GM19239 (cell line): ENCODE results near the gene SLC25A31.

Experiments
- DNase-seq: peaks from one replicate; pipeline ENCODE4 v3.0.0; 2011; ENCODE audit warnings: low spot score; ENCODE audit not compliant: insufficient read length
- FAIRE-seq: peaks from 2 replicates; lab custom pipeline; 2011; peaks lifted over from hg19 to GRCh38; lab: Jason Lieb, UNC

SLC25A31 gene

GRCh38 chr4:127730142-127730913 lies at the start of gene SLC25A31:
Gene SLC25A31, plus strand, starts transcription at chr4:127730400. Its CDS starts 146 bp downstream, at chr4:127730546.
- FAIRE-seq (no peak), DNase-seq (no peak)

- FAIRE-seq, result no peak
- DNase-seq, result no peak
Observed at GRCh38 chr4:127685292-127685691, 44.9 kb upstream of the SLC25A31 start.

DNA sequence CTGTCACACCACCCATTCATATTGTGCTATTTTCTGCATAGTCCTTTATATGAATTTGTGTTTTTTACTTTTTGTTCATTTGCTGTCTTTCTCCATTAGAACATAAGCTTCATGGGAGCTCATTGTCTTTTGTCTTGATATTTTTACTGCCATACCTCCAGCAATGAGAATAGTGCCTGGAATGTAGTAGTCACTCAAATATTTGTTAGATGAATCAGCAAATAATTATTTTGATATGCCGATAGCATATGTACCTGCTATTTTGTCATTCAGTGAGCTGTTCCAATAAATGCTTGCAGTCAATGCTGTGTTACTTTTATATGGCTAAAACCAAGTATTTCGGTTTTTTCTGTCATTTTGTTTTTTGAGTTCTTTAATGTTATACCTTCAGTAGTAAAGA lies 43.5 kb upstream of the SLC25A31 start:
- DNase-seq, result no peak
- FAIRE-seq, result no peak

- no peak for FAIRE-seq
- DNase-seq, result no peak
Observed at GRCh38 chr4:127687580-127687979, 42.6 kb upstream of the SLC25A31 start.

DNA sequence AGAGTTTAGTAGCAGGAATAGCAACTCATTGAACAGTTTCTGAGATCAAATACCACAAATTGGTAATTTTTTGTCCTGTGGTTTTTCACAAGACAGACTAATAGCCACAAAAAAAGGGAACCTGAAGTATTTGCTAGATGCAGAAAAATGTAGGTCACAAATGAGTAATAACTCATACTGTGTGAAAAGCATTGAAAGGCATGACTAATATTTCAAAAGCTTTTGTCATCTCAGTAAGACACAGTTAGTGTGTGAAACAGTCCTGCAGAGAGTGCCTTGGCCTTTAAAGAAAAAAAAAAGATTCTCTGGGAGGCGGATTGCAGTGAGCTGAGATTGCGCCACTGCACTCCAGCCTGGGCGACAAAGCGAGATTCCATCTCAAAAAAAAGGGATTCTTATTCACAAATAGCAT lies 31.4 kb upstream of the SLC25A31 start:
- FAIRE-seq (peak; percentile 58), DNase-seq (no peak)

- DNase-seq, result no peak
- FAIRE-seq, result no peak
Observed at GRCh38 chr4:127708985-127709384, 21.2 kb upstream of the SLC25A31 start.

DNA sequence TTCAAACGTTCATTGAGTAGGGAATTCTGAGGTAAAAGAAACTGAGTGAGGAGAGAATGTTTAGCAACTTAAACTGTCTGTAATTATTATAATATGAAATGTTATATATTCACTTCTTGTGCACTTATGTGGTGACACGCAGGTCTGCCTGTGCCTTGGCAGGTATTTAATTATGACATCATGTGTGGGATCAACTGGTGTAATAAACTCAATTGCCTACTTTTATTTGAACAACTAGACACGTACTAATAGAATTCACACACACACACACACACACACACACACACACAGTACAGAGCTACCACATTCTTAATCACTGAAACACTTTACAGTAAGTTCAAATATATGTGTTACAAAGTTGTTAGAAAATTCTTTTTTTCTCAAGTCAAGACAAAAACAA lies 20.7 kb upstream of the SLC25A31 start:
- DNase-seq, result no peak
- no peak for FAIRE-seq

- DNase-seq (no peak), FAIRE-seq (no peak)
Observed at GRCh38 chr4:127731406-127731805, 1.2 kb downstream of the SLC25A31 start.

GRCh38 chr4:127732623-127733328 lies 2.6 kb downstream of the SLC25A31 start:
- FAIRE-seq, result no peak
- DNase-seq, result peak; percentile 18

GRCh38 chr4:127734976-127735375 lies 4.8 kb downstream of the SLC25A31 start:
- FAIRE-seq, result no peak
- no peak for DNase-seq

- FAIRE-seq, result no peak
Observed at GRCh38 chr4:127737295-127737694, 7.1 kb downstream of the SLC25A31 start.

DNA sequence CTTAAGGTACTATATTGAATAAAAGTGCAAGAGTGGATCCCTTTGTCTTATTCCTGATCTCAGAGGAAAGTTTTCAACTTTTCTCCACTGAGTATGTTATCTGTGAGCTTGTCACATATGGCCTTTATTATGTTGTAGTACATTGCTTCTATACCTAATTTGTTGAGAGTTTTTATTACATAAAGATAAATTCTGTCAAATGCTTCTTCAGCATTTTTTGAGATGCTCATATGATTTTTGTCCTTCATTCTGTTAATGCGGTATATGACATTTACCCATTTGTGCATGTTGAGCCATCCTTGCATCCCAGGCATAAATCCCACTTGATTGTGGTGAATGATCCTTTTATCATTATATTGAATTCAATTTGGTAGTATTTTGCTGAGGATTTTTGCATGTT lies 11.0 kb downstream of the SLC25A31 start:
- DNase-seq, result no peak
- FAIRE-seq, result no peak

More at GRCh38 chr4:127737295-127737694, 7.1 kb downstream of the SLC25A31 start:
- no peak for DNase-seq

DNA sequence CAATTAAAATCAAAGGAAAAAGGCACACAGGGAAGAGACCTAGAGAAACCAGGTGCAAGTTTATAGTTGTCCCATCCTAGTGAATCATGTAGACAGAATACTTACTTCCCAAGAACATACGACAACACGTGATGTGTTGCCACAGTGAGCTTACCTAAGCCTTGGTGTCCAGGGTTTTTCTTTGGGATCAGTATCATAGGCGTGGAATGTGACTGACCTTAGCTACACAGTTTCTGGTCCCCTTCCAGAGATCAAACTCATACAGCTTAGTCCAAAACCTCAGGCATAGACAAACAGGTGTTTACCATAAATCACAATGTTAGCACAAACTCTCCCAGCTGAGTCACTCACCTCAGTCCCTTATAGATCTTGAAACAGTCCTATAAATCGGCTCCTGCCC lies 17.7 kb downstream of the SLC25A31 start:
- FAIRE-seq (no peak), DNase-seq (no peak)

DNA sequence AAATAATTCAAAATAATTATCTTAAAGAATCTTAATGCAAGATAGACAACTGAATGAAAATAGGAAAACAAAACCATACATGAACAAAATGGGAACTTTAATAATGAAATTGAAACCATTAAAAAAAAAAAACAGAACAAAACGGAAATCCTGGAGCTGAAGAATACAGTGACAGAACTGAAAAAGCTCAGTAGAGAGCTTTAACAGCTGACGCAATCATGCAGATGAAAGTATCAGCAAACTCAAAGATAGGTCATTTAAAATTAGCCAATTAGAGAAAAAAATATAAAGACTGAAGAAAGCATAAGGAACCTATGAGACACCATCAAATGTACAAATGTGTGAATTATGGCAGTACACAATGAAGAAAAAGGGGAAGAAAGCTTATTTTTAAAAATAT lies 18.8 kb downstream of the SLC25A31 start:
- no peak for FAIRE-seq
- DNase-seq, result no peak

- no peak for FAIRE-seq
- no peak for DNase-seq
Observed at GRCh38 chr4:127756906-127757305, 26.7 kb downstream of the SLC25A31 start.

DNA sequence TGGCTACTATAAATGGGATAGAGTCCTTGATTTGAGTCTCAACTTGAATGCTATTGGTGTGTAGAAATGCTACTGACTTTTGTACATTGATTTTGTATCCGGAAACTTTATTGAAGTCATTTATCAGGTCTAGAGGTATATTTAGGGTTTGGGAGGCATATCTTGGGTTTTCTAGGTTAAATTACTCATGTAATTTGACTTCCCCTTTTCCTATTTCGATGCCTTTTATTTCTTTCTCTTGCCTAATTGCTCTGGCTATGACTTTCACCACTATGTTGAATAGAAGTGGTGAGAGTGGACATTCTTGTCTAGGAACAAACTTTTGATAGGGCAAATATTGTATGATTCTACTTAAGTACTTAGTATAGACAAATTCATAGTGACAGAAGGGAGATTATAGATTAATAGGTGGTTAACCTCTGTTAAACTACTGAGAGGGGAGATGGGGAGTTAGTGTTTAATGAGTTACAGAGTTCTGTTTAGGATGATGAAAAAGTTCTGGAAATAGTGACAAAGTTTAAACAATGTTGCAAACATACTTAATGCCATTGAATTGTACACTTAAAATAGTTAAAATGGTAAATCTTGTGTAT lies 29.1 kb downstream of the SLC25A31 start:
- FAIRE-seq (peak; percentile 62), DNase-seq (no peak)

- DNase-seq (no peak), FAIRE-seq (no peak)
Observed at GRCh38 chr4:127759893-127760292, 29.7 kb downstream of the SLC25A31 start.

- DNase-seq, result no peak
- FAIRE-seq, result peak; percentile 21
Observed at GRCh38 chr4:127771535-127772275, 41.5 kb downstream of the SLC25A31 start.

DNA sequence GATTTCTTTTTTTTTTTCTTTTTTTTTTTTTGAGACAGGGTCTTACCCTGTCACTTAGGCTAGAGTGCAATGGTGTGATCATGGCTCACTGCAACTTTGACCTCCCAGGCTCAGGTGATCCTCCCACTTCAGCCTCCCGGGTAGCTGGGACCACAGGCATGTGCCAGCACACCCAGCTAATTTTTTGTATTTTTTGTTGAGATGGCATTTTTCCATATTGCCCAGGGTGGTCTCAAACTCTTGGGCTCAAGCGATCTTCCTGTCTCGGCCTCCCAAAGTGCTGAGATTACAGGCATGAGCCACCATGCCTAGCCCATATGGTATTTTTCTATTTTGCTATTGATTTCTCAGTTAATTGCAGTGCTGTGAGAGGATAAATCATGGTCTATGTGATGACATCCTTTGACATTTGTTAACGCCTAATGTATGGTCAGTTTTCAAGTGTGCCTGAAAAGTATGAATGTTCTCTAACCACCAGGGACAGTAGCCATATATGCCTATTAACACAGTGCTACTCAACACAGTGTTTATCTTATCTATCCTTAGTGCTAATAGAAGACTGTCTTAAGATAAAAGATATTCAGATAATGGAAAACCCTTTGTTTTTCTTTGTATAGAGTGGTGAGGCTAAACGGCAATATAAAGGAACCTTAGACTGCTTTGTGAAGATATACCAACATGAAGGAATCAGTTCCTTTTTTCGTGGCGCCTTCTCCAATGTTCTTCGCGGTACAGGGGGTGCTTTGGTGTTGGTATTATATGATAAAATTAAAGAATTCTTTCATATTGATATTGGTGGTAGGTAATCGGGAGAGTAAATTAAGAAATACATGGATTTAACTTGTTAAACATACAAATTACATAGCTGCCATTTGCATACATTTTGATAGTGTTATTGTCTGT lies 42.8 kb downstream of the SLC25A31 start:
- FAIRE-seq (no peak), DNase-seq (no peak)

- FAIRE-seq (no peak), DNase-seq (no peak)
Observed at GRCh38 chr4:127775843-127776242, 45.6 kb downstream of the SLC25A31 start.
